Mucosa of rectum (tissue), 2 donors: ENCODE results near the gene PEAK3.

Experiments used
- H3K27ac ChIP-seq, 2 donors: one replicate each; pipeline ENCODE4 v1.7.0; 2013; ENCODE audit warnings: inconsistent platforms in 2 of 2, low read depth in 2 of 2, low read length in 2 of 2
- H3K27me3 ChIP-seq, 2 donors: one replicate each; pipeline ENCODE4 v1.7.0; 2013; ENCODE audit warnings: low read length in 2 of 2; ENCODE audit not compliant: control insufficient read depth in 2 of 2, insufficient read depth in 2 of 2
- H3K36me3 ChIP-seq, 2 donors: one replicate each; pipeline ENCODE4 v1.7.0; 2013; ENCODE audit warnings: low read length in 2 of 2; ENCODE audit not compliant: control insufficient read depth in 2 of 2, insufficient read depth in 2 of 2
- H3K4me1 ChIP-seq, 2 donors: one replicate each; pipeline ENCODE4 v1.7.0; 2013; ENCODE audit warnings: low read length in 2 of 2, mild to moderate bottlenecking in 1 of 2; ENCODE audit not compliant: control insufficient read depth in 2 of 2, insufficient read depth in 2 of 2
- H3K4me3 ChIP-seq, 2 donors: one replicate each; pipeline ENCODE4 v1.7.0; 2013; ENCODE audit warnings: low read length in 2 of 2
- H3K9ac ChIP-seq, 2 donors: one replicate each; pipeline ENCODE4 v1.7.0; 2013; ENCODE audit warnings: low read length in 2 of 2, low read depth in 1 of 2, mild to moderate bottlenecking in 1 of 2
- H3K9me3 ChIP-seq, 2 donors: one replicate each; pipeline ENCODE4 v1.7.0; 2013; ENCODE audit warnings: low read length in 2 of 2; ENCODE audit not compliant: control insufficient read depth in 2 of 2
- donor health status: healthy.
- donor health status: Normal muscosa, but diverticular disease.

PEAK3 gene

GRCh38 chr19:2225415-2226050, 56.4 kb downstream of the PEAK3 start:
- H3K27ac ChIP-seq = no peak overlapping the region
- peaks cover 27 to 45% of the 10 kb centered on the region in 2 donors for H3K36me3 ChIP-seq
- H3K9ac ChIP-seq = no peak overlapping the region
- H3K9me3 ChIP-seq = no peaks in the 10 kb centered on the region
- no peaks in the 10 kb centered on the region for H3K27me3 ChIP-seq
- H3K4me1 ChIP-seq = no peaks in the 10 kb centered on the region
- no peak overlapping the region for H3K4me3 ChIP-seq

DNA sequence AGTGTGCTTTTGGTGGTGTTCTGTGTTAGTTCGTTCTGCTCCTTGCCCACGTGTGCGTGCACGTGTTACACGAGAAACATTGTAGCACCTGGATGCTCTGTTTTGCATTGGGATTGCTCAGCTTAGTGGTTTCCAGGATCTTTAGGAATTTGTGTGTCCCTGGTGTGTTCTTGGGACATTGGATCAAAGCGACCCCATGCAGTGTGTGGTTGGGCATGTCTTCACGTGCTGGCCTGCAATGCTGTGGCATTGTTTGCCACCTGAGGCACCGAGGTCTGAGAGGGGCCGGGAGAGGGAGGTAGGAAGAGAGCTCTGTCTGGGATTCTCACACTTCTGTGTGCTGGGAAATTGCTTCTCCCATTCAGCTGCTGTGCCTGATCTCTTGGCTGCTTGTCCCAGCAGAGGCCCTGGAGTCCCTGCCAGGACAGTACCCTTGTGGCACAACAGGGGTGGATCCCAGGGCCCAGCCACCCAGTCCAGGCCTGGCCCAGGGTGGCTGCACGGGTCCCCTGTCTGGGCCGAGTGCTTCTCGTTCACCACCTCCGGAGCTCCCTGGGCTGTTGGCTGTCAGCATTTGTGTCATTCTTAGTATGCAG, 57.1 kb downstream of the PEAK3 start:
- no peaks in the 10 kb centered on the region for H3K27me3 ChIP-seq
- peaks cover 29 to 47% of the 10 kb centered on the region in 2 donors for H3K36me3 ChIP-seq
- H3K27ac ChIP-seq = no peak overlapping the region
- H3K4me3 ChIP-seq = no peak overlapping the region
- H3K9ac ChIP-seq = no peak overlapping the region
- H3K9me3 ChIP-seq = no peaks in the 10 kb centered on the region
- no peaks in the 10 kb centered on the region for H3K4me1 ChIP-seq
